Vagina (tissue), 2 donors: ENCODE data around the gene ZC3H14.
"Not testable (repeated sequence)": the region's sequence is repeated elsewhere in the genome, so short reads cannot be mapped to it uniquely, and the experiment has no call there.

Experiments
- CTCF ChIP-seq, 3 experiments: fragments of 450-650 bp in 2 of 3; fragments of 200-600 bp in 1 of 3; sonication (generic) in 1 of 3; IDR thresholded peaks; one replicate each; pipeline ENCODE4 v1.5.1; 2017 to 2019; ENCODE audit warnings: antibody characterized with exemption in 3 of 3, mild to moderate bottlenecking in 2 of 3, moderate library complexity in 2 of 3
- POLR2AphosphoS5 ChIP-seq, 2 donors: sonication (generic); formaldehyde crosslinking; IDR thresholded peaks; one replicate each; pipeline ENCODE4 v1.9.0; 2017; ENCODE audit warnings: antibody characterized with exemption in 2 of 2, mild to moderate bottlenecking in 2 of 2, low read depth in 1 of 2; ENCODE audit not compliant: insufficient read depth in 1 of 2

DNA sequence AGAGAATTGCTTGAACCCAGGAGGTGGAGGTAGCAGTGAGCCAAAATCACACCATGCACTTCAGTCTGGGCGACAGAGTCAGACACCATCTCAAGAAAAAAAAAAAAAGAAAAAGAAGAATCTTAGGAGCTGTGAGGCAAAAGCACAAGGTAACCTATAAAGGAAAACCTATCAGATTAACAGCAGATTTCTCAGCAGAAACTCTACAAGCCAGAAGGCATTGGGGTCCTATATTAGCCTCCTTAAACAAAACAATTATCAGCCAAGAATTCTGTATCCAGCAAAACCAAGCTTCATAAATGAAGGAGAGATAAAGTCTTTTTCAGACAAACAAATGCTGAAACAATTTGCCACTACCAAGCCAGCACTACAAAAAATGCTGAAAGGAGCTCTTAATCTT is 32.9 kb upstream of the ZC3H14 start:
- not testable (repeated sequence) for TF ChIP-seq CTCF (IDR thresholded peaks at IDR 0.05); POLR2AphosphoS5 (IDR thresholded peaks at IDR 0.05; ENCODE audit: insufficient read depth in 1 of 2, low read depth in 1 of 2)
